ENCODE measurements around the gene ZBTB4.

The ZBTB4 gene

DNA sequence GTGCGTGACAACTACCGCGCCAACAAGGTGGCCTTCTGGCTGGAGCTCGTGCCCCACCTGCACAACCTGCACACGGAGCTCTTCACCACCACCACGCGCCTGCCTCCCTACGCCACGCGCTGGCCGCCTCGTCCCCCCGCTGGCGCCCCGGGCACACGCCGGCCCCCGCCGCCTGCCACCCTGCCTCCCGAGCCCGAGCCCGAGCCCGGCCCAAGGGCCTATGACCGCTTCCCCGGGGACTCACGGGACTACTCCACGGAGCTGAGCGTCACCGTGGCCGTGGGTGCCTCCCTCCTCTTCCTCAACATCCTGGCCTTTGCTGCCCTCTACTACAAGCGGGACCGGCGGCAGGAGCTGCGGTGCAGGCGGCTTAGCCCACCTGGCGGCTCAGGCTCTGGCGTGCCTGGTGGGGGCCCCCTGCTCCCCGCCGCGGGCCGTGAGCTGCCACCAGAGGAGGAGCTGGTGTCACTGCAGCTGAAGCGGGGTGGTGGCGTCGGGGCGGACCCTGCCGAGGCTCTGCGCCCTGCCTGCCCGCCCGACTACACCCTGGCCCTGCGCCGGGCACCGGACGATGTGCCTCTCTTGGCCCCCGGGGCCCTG, 62.3 kb downstream of the ZBTB4 start:
- DNase-seq = no peak

DNA sequence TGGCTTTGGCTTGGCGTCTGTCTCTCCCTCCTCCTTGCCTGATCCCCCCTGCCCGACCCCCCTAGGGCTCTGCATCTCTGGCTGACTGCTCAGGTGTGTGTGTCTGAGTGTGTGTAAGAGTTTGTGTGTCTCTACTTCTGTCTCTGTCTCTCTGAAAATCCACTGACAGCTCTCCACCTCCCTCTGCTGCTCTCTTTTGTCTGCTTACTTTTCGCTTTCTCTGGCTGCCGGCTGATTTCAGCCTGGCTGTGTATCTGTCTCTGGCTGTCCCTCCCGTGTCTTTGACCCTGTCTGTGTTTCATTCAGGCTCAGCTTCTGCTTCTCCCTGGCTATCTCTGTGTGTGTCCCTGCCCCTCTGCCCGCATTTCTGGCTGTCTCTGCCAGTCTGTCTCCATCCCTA, 63.1 kb downstream of the ZBTB4 start:
- no peak for DNase-seq

DNA sequence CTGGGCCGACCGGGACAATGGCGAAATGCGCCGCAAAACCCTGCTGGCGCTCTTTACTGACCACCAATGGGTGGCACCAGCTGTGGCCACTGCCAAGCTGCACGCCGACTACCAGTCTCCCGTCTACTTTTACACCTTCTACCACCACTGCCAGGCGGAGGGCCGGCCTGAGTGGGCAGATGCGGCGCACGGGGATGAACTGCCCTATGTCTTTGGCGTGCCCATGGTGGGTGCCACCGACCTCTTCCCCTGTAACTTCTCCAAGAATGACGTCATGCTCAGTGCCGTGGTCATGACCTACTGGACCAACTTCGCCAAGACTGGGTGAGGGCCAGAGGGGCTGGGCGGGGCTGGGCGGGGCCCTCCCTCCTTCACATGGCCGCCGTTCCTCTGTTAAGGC, 63.6 kb downstream of the ZBTB4 start:
- DNase-seq = no peak

DNA sequence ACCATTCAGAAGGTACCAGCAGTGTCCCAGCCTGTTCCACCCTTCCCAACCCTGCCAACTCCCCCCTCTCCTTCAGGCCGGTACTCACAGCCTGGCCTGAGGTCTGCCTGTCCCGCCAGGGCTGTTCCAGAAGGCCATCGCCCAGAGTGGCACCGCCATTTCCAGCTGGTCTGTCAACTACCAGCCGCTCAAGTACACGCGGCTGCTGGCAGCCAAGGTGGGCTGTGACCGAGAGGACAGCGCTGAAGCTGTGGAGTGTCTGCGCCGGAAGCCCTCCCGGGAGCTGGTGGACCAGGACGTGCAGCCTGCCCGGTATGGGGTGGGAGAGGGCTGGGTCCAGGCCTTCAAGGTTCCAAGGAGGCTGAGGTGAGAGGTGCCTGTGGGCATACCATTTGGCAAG, 64.6 kb downstream of the ZBTB4 start:
- DNase-seq = no peak

DNA sequence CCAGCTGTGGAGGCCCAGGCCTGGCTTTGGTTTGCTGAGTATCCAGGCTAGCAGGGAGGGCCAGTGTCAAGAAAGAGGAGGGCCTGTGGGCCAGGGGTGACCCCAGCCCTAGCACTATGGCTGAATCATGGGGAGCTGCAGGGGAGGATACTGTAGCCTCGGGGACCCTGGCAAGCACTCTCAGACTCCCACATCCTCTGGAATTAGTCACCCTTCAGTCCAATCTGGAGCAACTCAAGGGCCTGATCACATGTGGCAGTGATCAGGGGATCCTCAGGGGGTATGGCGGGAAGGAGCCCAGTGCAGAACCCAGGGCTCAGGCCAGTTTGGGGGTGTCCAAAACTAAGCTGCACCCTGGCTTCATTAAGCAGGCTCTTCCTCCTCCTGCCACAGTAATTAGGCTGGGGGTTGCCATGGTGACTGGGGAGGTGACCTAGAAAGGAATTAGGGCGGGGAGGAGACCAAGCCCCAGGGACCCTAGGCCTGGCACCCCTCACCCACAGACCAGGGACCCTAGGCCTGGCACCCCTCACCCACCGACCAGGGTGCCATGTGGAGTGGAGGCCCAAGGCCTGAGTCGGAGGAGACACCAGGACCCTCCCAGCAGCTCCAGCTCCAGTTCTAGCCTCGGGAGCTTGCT, 66.0 kb downstream of the ZBTB4 start:
- DNase-seq = no peak

DNA sequence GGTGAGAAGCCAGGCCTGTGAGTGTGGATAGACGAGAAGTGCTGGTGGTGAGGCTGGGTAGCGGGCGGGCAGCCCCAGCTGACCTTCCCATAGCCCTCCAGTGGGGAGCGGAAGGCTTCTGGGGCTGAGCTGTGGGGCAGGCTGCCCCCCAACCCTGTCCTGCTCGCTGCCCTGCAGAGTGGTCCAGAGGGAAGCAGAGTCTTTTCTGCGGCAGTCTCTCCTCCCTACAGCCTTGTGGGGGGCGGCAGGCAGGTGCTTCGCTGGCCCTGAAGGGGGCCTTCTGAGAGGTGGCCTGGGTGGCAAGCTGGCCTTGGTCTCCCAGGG, 68.0 kb downstream of the ZBTB4 start:
- no peak for DNase-seq

DNA sequence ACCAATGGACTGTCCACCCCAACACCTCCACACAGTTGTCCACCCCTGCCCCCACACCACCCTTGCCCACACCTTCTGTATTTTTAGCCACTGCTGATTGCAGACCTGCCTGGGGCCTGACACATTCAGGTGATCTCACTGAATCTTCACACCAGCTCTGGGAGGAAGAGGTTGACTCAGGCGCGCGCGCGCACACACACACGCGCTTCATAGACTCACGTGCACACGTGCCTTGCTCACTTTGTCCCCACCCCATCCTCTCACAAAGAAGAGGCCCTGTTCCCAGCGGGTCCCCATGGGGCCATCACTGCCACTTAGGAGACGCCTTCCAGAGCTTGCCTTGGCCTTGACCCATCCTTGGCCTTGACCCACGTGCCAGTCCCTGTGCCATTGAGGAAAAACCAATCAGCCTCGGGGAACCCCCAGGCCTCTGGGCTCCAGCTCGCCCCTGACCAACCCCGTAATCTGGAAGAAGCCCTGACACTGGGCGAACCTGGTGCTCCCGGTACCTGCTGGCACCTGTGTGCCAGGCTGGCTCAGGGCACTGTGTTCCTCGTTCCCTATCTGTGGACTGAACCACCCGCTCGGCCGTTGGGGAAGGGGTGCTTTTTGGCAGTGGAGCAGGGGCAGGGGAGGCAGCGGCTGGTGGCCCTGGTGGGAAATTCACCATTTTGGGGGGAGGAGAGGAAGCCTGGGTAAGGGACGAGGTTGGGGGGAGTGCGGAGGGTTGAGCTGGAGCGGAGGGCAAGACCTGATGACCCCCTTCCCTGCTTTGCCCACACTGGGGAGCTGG, 68.6 kb downstream of the ZBTB4 start:
- DNase-seq = no peak

DNA sequence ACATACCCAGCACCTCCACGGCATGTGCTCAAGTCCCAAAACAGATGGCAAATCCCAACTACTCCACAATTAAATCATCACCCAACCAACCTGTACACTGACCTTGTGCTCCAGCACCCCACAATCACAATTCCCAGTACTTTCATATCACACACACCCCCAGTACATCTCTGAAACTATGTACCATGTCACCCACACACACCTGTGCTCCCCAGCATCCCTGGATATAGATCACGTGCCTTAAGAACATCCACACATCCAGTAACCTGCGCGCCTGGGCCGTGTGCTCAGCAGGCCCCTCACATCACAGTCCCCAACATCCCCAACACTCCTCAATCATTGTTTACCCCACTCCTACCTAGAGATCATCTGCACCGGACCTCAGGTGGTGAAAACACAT, 69.7 kb downstream of the ZBTB4 start:
- no peak for DNase-seq

Data from CD4-positive, alpha-beta T cell treated with Interleukin-4 for 4 hours (primary cell).